GM12878 (cell line): ENCODE results near the gene CCDC134. TPM values are rescaled to one million over a fixed set of nuclear protein-coding genes. Genes with fewer than 3 reads are reported as not detected.
A peak's percentile ranks its signal among the peaks of the same experiment; 100 is the strongest.

ENCODE experiments used
- ATAC-seq: fragments of 200-7000 bp; cut with Tn5 transposase; 3 replicates; pipeline ENCODE4 v1.9.1; 2020; ENCODE audit warnings: mild to moderate bottlenecking, moderate library complexity
- BruUV-seq: library from RNA; stranded (reverse); fragments of 400-500 nt; replicated peaks from 2 replicates; lab custom pipeline; 2021; lab: Mats Ljungman, UMichigan
- CTCF ChIA-PET: fragments of 300-600 bp; sonication (Branson Sonifier 250); formaldehyde crosslinking; extraction: SDS; loops from one replicate; lab custom pipeline; 2021; ENCODE audit warnings: inconsistent platforms; lab: Yijun Ruan, JAX
- POLR2A ChIA-PET: fragments of 350-600 bp; formaldehyde crosslinking; extraction: SDS; loops from one replicate; lab custom pipeline; 2021; ENCODE audit warnings: inconsistent platforms; lab: Charles Lee
- RAD21 ChIA-PET: fragments of 300-600 bp; sonication (Branson Sonifier 250); formaldehyde crosslinking; loops from one replicate; lab custom pipeline; 2023; ENCODE audit warnings: antibody characterized with exemption; ENCODE audit not compliant: unreplicated experiment; lab: Charles Lee
- SMC1A ChIA-PET: fragments of 300-600 bp; sonication (Branson Sonifier 250); formaldehyde crosslinking; loops from one replicate; lab custom pipeline; 2023; ENCODE audit not compliant: unreplicated experiment, uncharacterized antibody; lab: Charles Lee
- DNase-seq: peaks from one replicate; pipeline ENCODE4 v3.0.0-alpha.2; 2011; ENCODE audit warnings: low read depth, low spot score
- FAIRE-seq: peaks from 3 replicates; lab custom pipeline; 2011; peaks lifted over from hg19 to GRCh38; lab: Jason Lieb, UNC
- H2AFZ ChIP-seq: 2 replicates; pipeline ENCODE4 v1.6.0; 2011; ENCODE audit warnings: low read depth, low read length, control low read depth; ENCODE audit not compliant: control insufficient read depth
- H3K27ac ChIP-seq: 2 replicates; pipeline ENCODE4 v1.5.1; 2011; ENCODE audit warnings: control low read depth; ENCODE audit not compliant: control insufficient read depth, insufficient read depth
- H3K27me3 ChIP-seq, 2 experiments: replicated peaks in 1 of 2; 2 replicates each; pipeline versions ENCODE4 v1.6.0 to v1.6.1; 2011; ENCODE audit warnings: low read length in 1 of 2; ENCODE audit not compliant: control insufficient read depth in 2 of 2, insufficient read depth in 2 of 2
- H3K36me3 ChIP-seq, 2 experiments: 2 replicates each; pipeline ENCODE4 v1.5.1; 2011; ENCODE audit warnings: low read length in 1 of 2; ENCODE audit not compliant: control insufficient read depth in 2 of 2, insufficient read depth in 2 of 2
- H3K4me1 ChIP-seq: 2 replicates; pipeline ENCODE4 v1.6.1; 2011; ENCODE audit warnings: mild to moderate bottlenecking, low read length, moderate library complexity, mixed read lengths; ENCODE audit not compliant: control insufficient read depth, insufficient read depth
- H3K4me2 ChIP-seq: 2 replicates; pipeline ENCODE4 v1.6.0; 2011; ENCODE audit warnings: control low read depth; ENCODE audit not compliant: control insufficient read depth, insufficient read depth
- H3K4me3 ChIP-seq: fragments of 200-600 bp; sonication (generic); 2 replicates; pipeline ENCODE4 v1.5.1; 2016
- H3K79me2 ChIP-seq: 2 replicates; pipeline ENCODE4 v1.6.0; 2011; ENCODE audit warnings: low read length; ENCODE audit not compliant: control insufficient read depth, insufficient read depth
- H3K9ac ChIP-seq: 2 replicates; pipeline ENCODE4 v1.8.0; 2011; ENCODE audit warnings: low read length, control low read depth, mixed read lengths; ENCODE audit not compliant: control insufficient read depth, insufficient read depth
- H3K9me3 ChIP-seq: replicated peaks from 3 replicates; pipeline ENCODE4 v1.5.1; 2011; ENCODE audit warnings: mild to moderate bottlenecking, low read length; ENCODE audit not compliant: control insufficient read depth, insufficient read depth
- H4K20me1 ChIP-seq: 2 replicates; pipeline ENCODE4 v1.6.0; 2011; ENCODE audit not compliant: control insufficient read depth, insufficient read depth
- ASH2L ChIP-seq: fragments of 300-600, 200-600 bp; sonication (generic); IDR thresholded peaks from 2 replicates; pipeline ENCODE4 v1.6.1; 2017; ENCODE audit warnings: low read depth, mild to moderate bottlenecking, borderline replicate concordance
- BACH1 ChIP-seq: fragments of 450-650 bp; IDR thresholded peaks from 2 replicates; pipeline ENCODE4 v1.6.1; 2017; ENCODE audit warnings: mild to moderate bottlenecking, borderline replicate concordance
- CBX5 ChIP-seq: sonication (generic); IDR thresholded peaks from 2 replicates; pipeline ENCODE4 v1.6.1; 2016; ENCODE audit warnings: low read depth, moderate library complexity, mild to moderate bottlenecking, inconsistent platforms
- CTCF ChIP-seq, 3 experiments: IDR thresholded peaks in 2 of 3; conservative IDR thresholded peaks in 1 of 3; 2 replicates each; pipeline ENCODE4 v1.5.1; 2011; ENCODE audit warnings: low read depth in 3 of 3, low read length in 3 of 3, mild to moderate bottlenecking in 3 of 3, control low read depth in 2 of 3, moderate library complexity in 2 of 3, inconsistent platforms in 1 of 3, mixed read lengths in 1 of 3; ENCODE audit not compliant: control insufficient read depth in 2 of 3, insufficient read depth in 1 of 3; ENCODE audit errors: extremely low read depth in 1 of 3
- HDGF ChIP-seq: fragments of 450-650 bp; IDR thresholded peaks from 2 replicates; pipeline ENCODE4 v1.6.1; 2016; ENCODE audit warnings: antibody characterized with exemption
- KLF5 ChIP-seq: fragments of 450-650 bp; IDR thresholded peaks from 2 replicates; pipeline ENCODE4 v1.6.1; 2014; ENCODE audit warnings: mild to moderate bottlenecking; ENCODE audit not compliant: partially characterized antibody
- LARP7 ChIP-seq: fragments of 450-650 bp; IDR thresholded peaks from 2 replicates; pipeline ENCODE4 v1.6.1; 2017; ENCODE audit warnings: mild to moderate bottlenecking
- NBN ChIP-seq: fragments of 450-650 bp; IDR thresholded peaks from 2 replicates; pipeline ENCODE4 v1.6.1; 2016
- POLR2AphosphoS5 ChIP-seq: IDR thresholded peaks from 2 replicates; pipeline ENCODE4 v1.6.1; 2011; ENCODE audit warnings: mild to moderate bottlenecking, low read length, inconsistent platforms
- RAD21 ChIP-seq: IDR thresholded peaks from 2 replicates; pipeline ENCODE4 v1.6.1; 2011; ENCODE audit warnings: mild to moderate bottlenecking, low read depth, low read length, moderate library complexity; ENCODE audit not compliant: insufficient read depth
- RCOR1 ChIP-seq: conservative IDR thresholded peaks from 2 replicates; pipeline ENCODE4 v1.6.1; 2012; ENCODE audit warnings: low read depth, low read length, improper control_type of control experiment
- RELA ChIP-seq: fragments of 450-650 bp; IDR thresholded peaks from 2 replicates; pipeline ENCODE4 v1.8.0; 2014; ENCODE audit warnings: borderline replicate concordance; ENCODE audit not compliant: partially characterized antibody
- RELB ChIP-seq: fragments of 450-650 bp; IDR thresholded peaks from 2 replicates; pipeline ENCODE4 v1.6.1; 2017; ENCODE audit warnings: low read depth, mild to moderate bottlenecking, moderate library complexity
- RUNX3 ChIP-seq: IDR thresholded peaks from 2 replicates; pipeline ENCODE4 v1.6.1; 2012; ENCODE audit warnings: low read length, inconsistent platforms
- SIX5 ChIP-seq: IDR thresholded peaks from 2 replicates; pipeline ENCODE4 v1.6.1; 2011; ENCODE audit warnings: mild to moderate bottlenecking, low read depth, low read length, moderate library complexity; ENCODE audit not compliant: severe bottlenecking
- SMARCA5 ChIP-seq: fragments of 450-650 bp; IDR thresholded peaks from 2 replicates; pipeline ENCODE4 v1.6.1; 2017; ENCODE audit warnings: mild to moderate bottlenecking
- SPI1 ChIP-seq: IDR thresholded peaks from 2 replicates; pipeline ENCODE4 v1.6.1; 2011; ENCODE audit warnings: low read depth, mild to moderate bottlenecking, low read length, moderate library complexity, borderline replicate concordance; ENCODE audit not compliant: insufficient read depth
- WGBS: methylation state at CpG from one replicate; pipeline ENCODE4 v1.1.6; 2016; ENCODE audit warnings: low lambda C conversion rate; ENCODE audit not compliant: insufficient replicate concordance, insufficient coverage; ENCODE audit errors: missing lambda C conversion rate; 5-methylcytosine and 5-hydroxymethylcytosine counted together
- in situ Hi-C: fragments of 300-500 bp; cut with MboI; formaldehyde crosslinking; loops from 9 replicates; pipeline ENCODE4 v1.14.3; 2018; ENCODE audit warnings: mixed read lengths
- intact Hi-C: fragments of 100-400 bp; cut with micrococcal nuclease; formaldehyde crosslinking; loops from one replicate; pipeline ENCODE4 v1.14.2; 2022; ENCODE audit not compliant: unreplicated experiment
- polyA plus RNA-seq, 11 experiments: library from polyadenylated mRNA; depleted of rRNA in 4 of 11; unstranded in 6 of 11; stranded (reverse) in 5 of 11; fragments of >200 nt; fragmentation: Nextera tagmentation in 4 of 11; fragmentation: Illumina TruSeq in 1 of 11; extraction: Ambion mirVana in 4 of 11; extraction: Trizol in 1 of 11; gene quantifications; 1 replicate in 1 of 11; 2 replicates in 10 of 11; pipeline versions ENCODE4 v1.2.1 to v1.2.3, GENCODE V29; 2011 to 2016; ENCODE audit warnings: inconsistent platforms in 2 of 11, missing spikeins in 2 of 11, low read depth in 1 of 11
- total RNA-seq, 4 experiments: library from RNA; depleted of rRNA in 3 of 4; stranded (reverse); fragments of >200 nt in 3 of 4; fragmentation: Illumina TruSeq in 1 of 4; extraction: Trizol in 1 of 4; gene quantifications; 2 replicates each; pipeline versions ENCODE4 v1.2.1 to v1.2.3, GENCODE V29; 2013 to 2021

The CCDC134 gene
- total and polyA plus RNA-seq, 10 of the 15 experiments (the other 5 are each of a cell fraction or from before 2014, with no cell fraction given) = 0.35 to 19.3 (median 11.8) TPM

- TF ChIP-seq POLR2AphosphoS5 (no peak), BACH1 (no peak), RUNX3 (no peak), CBX5 (no peak), ASH2L (no peak), LARP7 (no peak), SIX5 (no peak)
These were observed 21.2 kb downstream of the CCDC134 start (continued) for GRCh38 chr22:41821471-41822316.

GRCh38 chr22:41822317-41823057 is 22.0 kb downstream of the CCDC134 start:
- H3K4me3 ChIP-seq = no peak overlapping the region
- in situ Hi-C loops = no loop called here
- peak; percentile 47 for DNase-seq
- H3K4me2 ChIP-seq = no peak overlapping the region
- H2AFZ ChIP-seq = no peak overlapping the region
- H3K27me3 ChIP-seq = no peaks in the 10 kb centered on the region
- ChIA-PET POLR2A (interaction anchor here (0.5 to 1.5 kb wide), 5 partner anchors 10 to 118 kb away, joined by 3 to 4 read pairs (median 3); partner anchors contain the start of gene SREBF2), CTCF (interaction anchor here (0.6 to 3.3 kb wide), 17 partner anchors 10 to 142 kb away, joined by 3 to 22 read pairs (median 4); partner anchors contain the start of genes CCDC134, CENPM, MEI1 and SREBF2), RAD21 (interaction anchor here (0.6 to 2.9 kb wide), 7 partner anchors 17 to 120 kb away, joined by 3 to 14 read pairs (median 4); no protein-coding TSS in a partner anchor), SMC1A (interaction anchor here (0.6 to 1.8 kb wide), 6 partner anchors 89 to 136 kb away, joined by 3 to 10 read pairs (median 4); partner anchors contain the start of gene MEI1)
- H4K20me1 ChIP-seq = no peaks in the 10 kb centered on the region
- no peaks in the 10 kb centered on the region for H3K79me2 ChIP-seq
- no peaks in the 10 kb centered on the region for H3K9me3 ChIP-seq
- peak; percentile 92 for ATAC-seq
- intact Hi-C loops = loop anchor here (1.0 to 5.0 kb wide), 2 partner anchors 35 to 119 kb away; no protein-coding TSS in a partner anchor
- no TSS peak for BruUV-seq
- peak; percentile 56 for FAIRE-seq
- no peak overlapping the region for H3K9ac ChIP-seq
- H3K36me3 ChIP-seq = peaks cover 12 to 15% of the 10 kb centered on the region in 2 experiments
- no peak overlapping the region for H3K27ac ChIP-seq
- H3K4me1 ChIP-seq = no peaks in the 10 kb centered on the region; the same call in 1 of the 2 replicates
- WGBS = 73% methylated on average over 3 of the region's 3 CpGs
- TF ChIP-seq RELA = peak; percentile 16
- TF ChIP-seq CTCF (IDR thresholded peaks at IDR 0.05 in 2 of 3, conservative IDR thresholded peaks at IDR 0.05 in 1 of 3; ENCODE audit: control insufficient read depth in 2 of 3, extremely low read depth in 1 of 3, insufficient read depth in 1 of 3, low read depth in 3 of 3, low read length in 3 of 3) = peak; percentile 55 to 67 (median 59); a peak in 5 of 6 replicates
- TF ChIP-seq SPI1 = no peak
- TF ChIP-seq HDGF = no peak
- peak; percentile 82 for TF ChIP-seq RAD21
- TF ChIP-seq RCOR1 = 0 out of 2 replicates have a peak, but pooled peaks have one; percentile 35
- TF ChIP-seq CBX5 = no peak
- 0 out of 2 replicates have a peak, but pooled peaks have one; percentile 23 for TF ChIP-seq NBN
- peak; percentile 93 for TF ChIP-seq SMARCA5
- no peak for TF ChIP-seq KLF5
- 0 out of 2 replicates have a peak, but pooled peaks have one; percentile 23 for TF ChIP-seq RELB
